Activated CD4-positive, alpha-beta T cell treated with anti-CD3 and anti-CD28 coated beads, Interleukin-2, Interleukin-6, amounts not matched to agents 100 ng/mL and 50 ng/mL, durations not matched to agents 16 hours and 8 hours (primary cell): ENCODE results near the gene GAPVD1.
"Not testable (repeated sequence)": the region's sequence is repeated elsewhere in the genome, so short reads cannot be mapped to it uniquely, and the experiment has no call there.

ENCODE experiments used
- DNase-seq: peaks from one replicate; pipeline ENCODE4 v3.0.0-alpha.2; 2020

GAPVD1 gene

GRCh38 chr9:125261501-125262293 is at the start of gene GAPVD1:
Gene GAPVD1 (plus strand): TSS chr9:125261826. CDS start chr9:125298922, 37,096 bp downstream.
- peak; percentile 95 for DNase-seq

GRCh38 chr9:125214186-125214585 is 47.4 kb upstream of the GAPVD1 start:
- DNase-seq, result no peak

DNA sequence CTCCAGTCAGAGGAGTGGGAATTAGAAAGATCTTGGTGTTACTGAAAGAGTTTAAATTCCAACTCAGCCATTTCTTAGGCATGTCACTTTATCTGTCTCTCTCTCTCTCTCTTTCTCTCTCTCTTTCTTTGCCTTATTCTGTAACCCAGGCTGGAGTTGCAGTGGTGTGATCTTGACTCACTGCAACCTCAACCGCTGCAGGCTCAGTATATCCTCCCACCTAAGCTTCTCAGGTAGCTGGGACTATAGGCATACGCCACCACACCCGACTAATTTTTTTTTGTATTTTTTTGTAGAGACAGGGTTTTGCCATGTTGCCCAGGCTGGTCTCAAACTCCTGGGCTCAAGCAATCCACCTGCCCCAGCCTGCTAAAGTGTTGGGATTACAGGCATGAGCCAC is 43.0 kb upstream of the GAPVD1 start:
- DNase-seq, result no peak

- not testable (repeated sequence) for DNase-seq
Measured at GRCh38 chr9:125224858-125225257, 36.8 kb upstream of the GAPVD1 start.

- DNase-seq, result no peak
Measured at GRCh38 chr9:125227761-125228160, 33.9 kb upstream of the GAPVD1 start.

- no peak for DNase-seq
Measured at GRCh38 chr9:125233678-125234077, 27.9 kb upstream of the GAPVD1 start.

- not testable (repeated sequence) for DNase-seq
Measured at GRCh38 chr9:125234099-125234498, 27.5 kb upstream of the GAPVD1 start.

DNA sequence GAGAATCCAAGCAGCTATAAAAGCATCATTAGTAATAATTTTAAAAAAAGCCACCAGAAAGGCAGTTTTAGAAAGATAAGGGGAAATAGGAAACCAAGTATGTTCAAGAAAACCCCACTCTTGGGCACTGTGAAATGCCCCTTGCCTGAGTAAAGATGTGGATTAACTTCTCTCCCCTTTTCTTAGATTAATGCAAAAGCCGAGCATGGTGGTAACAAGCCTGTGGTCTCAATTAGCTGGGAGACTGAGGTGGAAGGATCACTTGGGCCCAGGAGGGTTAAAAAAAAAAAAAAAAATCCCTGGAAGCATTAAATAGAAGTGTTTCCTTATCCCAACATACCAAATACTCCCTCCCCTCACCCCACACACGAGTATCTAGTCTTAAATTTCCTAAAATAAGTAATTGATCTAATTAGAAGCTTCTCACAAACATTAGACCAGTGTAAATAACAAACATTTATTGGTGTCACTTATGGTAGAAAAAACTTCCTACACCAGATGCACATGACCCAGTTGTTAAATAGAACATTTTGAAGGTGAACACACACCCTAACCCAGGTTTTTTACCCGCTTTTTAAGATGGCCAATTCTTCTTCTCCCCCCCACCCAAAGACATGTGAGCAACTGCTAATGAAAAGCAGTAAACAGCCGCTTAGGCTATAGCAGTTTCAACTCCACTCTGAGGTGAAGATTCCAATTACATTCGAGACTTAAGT is 25.7 kb upstream of the GAPVD1 start:
- DNase-seq, result no peak

DNA sequence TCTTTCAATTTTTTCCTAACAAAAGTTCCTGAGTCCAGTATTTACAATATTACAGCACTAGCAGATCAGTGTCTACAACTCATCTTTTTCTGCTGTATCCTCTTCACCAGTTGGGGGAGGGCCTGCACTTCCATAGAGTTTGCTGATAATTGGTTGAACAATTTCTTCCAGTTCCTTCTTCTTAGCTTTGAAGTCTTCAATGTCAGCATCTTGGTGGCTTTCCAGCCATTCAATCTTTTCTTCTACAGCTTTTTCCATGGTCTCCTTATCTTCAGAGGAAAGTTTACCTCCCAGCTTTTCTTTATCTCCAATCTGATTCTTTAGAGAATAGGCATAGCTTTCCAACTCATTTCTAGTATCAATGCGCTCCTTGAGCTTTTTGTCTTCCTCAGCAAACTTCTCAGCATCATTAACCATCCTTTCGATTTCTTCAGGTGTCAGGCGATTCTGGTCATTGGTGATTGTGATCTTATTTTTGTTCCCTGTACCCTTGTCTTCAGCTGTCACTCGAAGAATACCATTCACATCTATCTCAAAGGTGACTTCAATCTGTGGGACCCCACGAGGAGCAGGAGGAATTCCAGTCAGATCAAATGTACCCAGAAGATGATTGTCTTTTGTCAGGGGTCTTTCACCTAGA is 25.0 kb upstream of the GAPVD1 start:
- not testable (repeated sequence) for DNase-seq

DNA sequence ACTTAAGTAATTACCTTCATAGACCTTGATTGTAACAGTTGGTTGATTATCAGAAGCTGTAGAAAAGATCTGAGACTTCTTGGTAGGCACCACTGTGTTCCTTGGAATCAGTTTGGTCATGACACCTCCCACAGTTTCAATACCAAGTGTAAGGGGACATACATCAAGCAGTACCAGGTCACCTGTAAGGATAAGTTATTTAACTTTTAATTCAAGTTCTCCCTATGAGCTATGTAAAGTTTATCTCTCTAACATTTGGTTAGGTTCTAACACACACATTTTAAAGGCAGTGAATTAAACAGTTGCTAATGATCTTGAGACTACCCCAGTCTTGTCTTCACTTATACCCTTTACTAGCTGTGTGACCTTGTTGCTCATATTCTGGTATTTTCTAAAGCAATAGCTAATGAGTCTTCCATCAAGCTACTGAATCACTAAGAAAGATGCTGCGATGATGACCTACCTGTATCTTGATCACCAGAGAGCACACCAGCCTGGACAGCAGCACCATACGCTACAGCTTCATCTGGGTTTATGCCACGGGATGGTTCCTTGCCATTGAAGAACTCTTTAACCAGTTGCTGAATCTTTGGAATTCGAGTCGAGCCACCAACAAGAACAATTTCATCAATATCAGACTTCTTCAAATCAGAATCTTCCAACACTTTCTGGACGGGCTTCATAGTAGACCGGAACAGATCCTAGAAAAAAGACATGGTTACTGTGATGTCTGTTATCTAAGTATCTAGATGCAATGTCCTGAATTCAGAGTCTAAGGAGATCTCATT is 23.3 kb upstream of the GAPVD1 start:
- DNase-seq, result no peak

DNA sequence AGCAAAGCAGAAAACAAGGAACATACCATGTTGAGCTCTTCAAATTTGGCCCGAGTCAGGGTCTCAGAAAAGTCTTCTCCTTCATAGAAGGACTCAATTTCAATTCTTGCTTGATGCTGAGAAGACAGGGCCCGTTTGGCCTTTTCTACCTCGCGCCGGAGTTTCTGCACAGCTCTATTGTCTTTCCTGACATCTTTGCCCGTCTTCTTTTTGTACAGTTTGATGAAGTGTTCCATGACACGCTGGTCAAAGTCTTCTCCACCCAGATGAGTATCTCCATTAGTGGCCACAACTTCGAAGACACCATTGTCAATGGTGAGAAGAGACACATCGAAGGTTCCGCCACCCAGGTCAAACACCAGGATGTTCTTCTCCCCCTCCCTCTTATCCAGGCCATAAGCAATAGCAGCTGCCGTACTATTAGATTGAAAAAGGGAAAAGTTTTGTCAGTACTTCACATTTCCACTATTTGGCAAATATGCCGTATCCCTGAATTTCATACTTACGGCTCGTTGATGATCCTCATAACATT is 22.6 kb upstream of the GAPVD1 start:
- no peak for DNase-seq

DNA sequence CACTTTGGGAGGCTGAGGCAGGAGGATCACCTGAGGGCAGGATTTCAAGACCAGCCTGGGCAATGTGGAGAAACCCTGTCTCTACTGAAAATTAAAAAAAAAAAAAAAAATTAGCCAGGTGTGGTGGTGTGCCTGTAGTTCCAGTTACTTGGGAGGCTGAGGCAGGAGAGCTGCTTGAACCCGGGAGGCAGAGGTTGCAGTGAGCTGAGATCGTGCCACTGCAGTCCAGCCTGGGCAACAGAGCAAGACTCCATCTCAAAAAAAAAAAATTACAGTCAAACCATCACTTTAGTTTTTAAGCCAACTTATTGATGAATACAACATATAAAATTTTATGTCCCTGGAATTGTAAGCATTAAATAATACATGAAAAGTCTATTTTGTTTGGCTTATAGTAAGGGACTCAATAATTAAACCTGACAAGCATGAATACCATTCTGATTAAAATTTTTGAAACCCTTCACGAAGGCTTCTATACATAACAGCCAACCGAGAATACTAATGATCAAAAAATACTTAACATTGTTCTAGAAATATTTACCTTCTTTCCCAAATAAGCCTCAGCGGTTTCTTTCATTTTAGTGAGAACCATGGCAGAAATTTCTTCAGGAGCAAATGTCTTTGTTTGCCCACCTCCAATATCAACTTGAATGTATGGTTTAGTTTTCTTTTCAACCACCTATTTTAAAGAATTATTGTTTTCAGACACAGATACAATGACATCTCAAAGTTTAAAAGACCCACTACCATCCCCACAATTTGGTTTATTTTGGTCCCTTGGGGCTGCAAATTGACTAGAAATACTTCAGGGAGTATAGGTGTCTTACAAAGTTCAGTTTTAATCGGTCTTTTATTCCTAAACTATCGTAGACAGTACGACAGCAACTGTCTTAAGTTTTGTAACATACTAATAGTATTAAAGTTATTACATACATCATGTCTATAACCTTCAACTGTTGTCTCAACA is 21.7 kb upstream of the GAPVD1 start:
- no peak for DNase-seq

DNA sequence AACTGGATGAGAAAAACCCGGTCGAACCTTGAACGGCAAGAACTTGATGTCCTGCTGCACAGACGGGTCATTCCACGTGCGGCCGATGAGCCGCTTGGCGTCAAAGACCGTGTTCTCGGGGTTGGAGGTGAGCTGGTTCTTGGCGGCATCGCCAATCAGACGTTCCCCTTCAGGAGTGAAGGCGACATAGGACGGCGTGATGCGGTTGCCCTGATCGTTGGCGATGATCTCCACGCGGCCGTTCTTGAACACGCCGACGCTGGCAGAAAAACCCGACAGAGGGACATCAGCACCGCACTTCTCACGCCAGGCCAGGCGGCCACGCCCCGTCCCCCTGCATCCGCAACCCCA is 21.0 kb upstream of the GAPVD1 start:
- peak; percentile 60 for DNase-seq

DNA sequence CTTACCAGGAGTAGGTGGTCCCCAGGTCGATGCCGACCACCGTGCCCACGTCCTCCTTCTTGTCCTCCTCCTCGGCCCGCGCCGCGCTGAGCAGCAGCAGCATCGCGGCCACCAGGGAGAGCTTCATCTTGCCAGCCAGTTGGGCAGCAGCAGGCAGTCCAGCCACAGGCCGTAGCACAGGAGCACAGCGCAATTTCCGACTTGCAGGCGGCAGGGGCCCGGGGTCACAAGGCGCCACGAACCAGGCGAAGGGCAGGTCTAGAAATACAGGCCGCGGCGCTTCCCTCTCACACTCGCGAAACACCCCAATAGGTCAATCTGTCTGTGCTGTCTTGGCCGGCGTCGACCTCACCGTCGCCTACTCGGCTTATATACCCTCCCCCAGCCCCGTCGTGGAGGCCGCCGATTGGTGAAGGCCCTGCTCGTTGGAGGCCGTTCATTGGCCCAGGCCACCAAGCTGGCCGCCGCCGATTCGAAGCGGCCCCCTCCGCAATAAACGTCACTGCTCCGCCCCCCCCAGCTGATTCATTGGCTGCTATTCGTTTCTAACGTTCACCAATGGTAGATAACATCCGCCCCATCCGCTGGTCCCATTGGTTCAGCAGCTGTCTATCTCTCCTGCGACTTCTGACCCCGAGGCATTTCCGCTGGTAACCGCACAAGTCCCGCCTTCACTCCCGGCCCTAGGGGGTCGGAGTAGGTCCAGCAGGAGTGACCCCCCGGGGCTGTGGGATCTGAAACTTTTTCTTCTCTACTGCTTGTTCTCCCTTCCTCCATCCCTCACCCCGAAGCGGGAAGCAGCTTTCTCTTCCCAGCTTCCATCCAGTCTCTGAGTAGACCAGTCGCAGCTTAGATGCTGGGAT is 20.4 kb upstream of the GAPVD1 start, which contains the start of gene HSPA5:
Gene HSPA5, minus strand, starts transcription at position 344 of the 863 bp plus-strand sequence. Its CDS starts 217 bp downstream, at position 127.
- DNase-seq, result peak; percentile 100

DNA sequence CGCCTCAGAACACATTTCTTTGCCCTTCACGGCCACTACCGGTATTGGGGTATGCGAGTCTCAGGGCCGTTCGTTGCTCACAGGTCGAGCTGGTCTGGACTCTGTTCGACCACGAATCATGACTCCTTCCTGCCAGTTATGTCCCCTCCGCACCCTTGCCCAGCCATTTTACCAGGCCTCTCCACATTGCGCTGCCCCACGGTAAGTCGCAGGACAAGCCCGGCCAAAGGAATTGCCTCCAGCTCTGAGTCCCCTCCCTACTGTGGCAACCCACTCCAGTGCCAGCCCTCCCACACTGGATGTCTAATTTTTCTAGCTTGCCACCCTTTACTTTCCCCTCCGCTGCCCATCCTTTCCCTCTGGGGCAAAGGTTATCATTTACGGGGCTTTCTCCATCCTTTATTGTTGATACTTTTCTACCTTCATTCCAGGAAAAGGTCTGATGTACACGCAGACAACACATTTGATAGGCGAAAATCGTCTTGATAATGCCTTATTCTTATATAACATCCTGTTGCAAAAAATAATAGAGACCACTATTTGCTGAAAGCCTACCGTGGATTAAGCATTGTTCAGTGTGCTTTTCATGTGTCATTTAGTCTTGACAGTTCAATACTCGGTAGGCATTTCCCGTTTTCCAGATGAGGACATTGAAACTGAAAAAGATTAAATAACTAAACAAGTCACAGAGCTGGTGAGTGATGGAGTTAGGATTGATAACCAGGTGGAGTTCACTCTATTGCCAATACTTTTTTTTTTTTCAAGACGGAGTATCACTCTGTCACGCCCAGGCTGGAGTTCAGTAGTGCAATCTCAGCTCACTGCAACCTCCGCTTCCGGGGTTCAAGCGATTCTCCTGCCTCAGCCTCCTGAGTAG is 19.5 kb upstream of the GAPVD1 start:
- DNase-seq, result peak; percentile 41

DNA sequence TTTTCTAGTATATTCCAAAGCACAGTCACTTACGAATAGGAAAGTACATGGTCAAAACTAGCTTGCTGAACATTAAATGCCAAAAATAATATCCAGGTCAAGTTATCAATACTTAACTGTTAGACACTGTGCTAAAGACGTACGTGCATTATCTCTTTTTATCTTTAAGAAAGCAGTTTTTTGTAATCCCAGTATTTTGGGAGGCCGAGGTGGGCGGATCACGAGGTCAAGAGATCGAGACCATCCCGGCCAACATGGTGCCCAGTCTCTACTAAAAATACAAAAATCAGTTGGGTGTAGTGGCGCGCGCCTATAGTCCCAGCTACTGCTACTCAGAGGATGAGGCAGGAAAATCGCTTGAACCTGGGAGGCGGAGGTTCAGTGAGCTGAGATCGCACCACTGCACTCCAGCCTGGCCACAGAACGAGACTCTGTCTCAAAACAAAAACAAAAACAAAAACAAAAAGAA is 17.8 kb upstream of the GAPVD1 start:
- DNase-seq, result no peak

DNA sequence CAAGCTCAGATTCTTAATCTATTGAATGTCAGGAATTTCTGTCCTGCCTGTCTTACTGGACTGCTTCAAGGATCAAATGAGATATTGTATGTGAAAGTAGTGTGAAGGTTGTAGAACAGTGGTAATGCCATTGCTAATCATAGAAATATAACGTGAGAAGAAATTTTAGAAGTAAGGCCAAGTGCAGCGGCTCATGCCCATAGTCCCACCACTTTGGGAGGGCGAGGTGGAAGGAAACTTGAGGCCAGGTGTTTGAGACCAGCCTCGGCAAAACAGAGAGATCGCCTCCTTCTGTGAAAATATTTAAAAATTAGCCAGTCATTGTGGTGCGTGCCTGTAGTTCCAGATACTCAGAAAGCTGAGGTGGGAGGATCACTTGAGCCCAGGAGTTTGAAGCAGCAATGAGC is 15.4 kb upstream of the GAPVD1 start:
- DNase-seq, result no peak

- DNase-seq, result no peak
Measured at GRCh38 chr9:125254231-125254630, 7.4 kb upstream of the GAPVD1 start.

- DNase-seq, result no peak
Measured at GRCh38 chr9:125255781-125256391, 5.7 kb upstream of the GAPVD1 start.
